WERI-Rb-1 (cell line): ENCODE measurements around the gene NUCB2.

Experiments
- DNase-seq: peaks from one replicate; pipeline ENCODE4 v3.0.0-alpha.2; 2020
- H3K27ac ChIP-seq: fragments of 250-450 bp; sonication (Bioruptor Pico); 2 replicates; pipeline ENCODE4 v1.5.1; 2020; ENCODE audit warnings: mild to moderate bottlenecking, moderate library complexity
- H3K27me3 ChIP-seq: fragments of 250-450 bp; sonication (Bioruptor Pico); 2 replicates; pipeline ENCODE4 v1.5.1; 2021; ENCODE audit warnings: mild to moderate bottlenecking, low read depth, moderate library complexity; ENCODE audit not compliant: insufficient read depth, severe bottlenecking
- H3K36me3 ChIP-seq: fragments of 250-450 bp; sonication (Bioruptor Pico); 2 replicates; pipeline ENCODE4 v1.5.1; 2020; ENCODE audit warnings: mild to moderate bottlenecking, moderate library complexity
- H3K4me3 ChIP-seq: 2 replicates; pipeline ENCODE4 v1.5.1; 2011; ENCODE audit warnings: low read depth, mild to moderate bottlenecking, control low read depth, low read length
- H3K9me3 ChIP-seq: fragments of 250-450 bp; sonication (Bioruptor Pico); 2 replicates; pipeline ENCODE4 v1.5.1; 2021; ENCODE audit warnings: mild to moderate bottlenecking, moderate library complexity; ENCODE audit not compliant: severe bottlenecking
- TF ChIP-seq, protein P1 (sequence below): IDR thresholded peaks from 2 replicates; pipeline ENCODE4 v1.5.1; 2011; ENCODE audit warnings: low read depth, mild to moderate bottlenecking, control low read depth, inconsistent platforms, low read length

NUCB2 gene

DNA sequence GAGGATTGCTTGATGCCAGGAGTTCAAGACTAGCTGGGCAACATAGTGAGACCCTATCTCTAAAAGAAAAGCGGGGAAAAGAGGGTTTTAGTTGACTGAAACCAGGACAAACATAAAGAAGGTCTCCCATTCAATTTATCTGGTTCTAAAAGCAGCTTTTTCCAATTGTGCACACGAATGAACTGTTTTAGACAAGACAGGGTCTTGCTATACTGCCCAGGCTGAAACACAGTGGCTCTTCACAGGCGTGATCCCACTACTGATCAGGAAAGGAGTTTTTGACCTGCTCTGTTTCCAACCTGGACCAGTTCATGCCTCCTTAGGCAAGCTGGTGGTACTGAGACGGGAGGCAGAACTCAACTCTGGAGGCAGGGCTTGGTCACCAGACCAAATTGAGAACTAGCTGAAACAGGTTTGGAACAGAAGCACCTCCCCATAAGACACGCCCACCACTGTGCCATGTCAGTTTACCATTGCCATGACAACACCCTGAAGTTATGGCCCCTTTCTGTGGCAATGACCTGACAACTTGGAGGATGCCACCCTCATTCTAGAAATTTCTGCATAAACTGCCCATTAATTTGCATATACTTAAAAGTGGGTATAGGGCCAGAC lies 2.8 kb upstream of the NUCB2 start:
- H3K27ac ChIP-seq, result no peak overlapping the region
- DNase-seq, result no peak
- no peaks in the 10 kb centered on the region for H3K36me3 ChIP-seq
- no peaks in the 10 kb centered on the region for H3K27me3 ChIP-seq
- no peaks in the 10 kb centered on the region for H3K9me3 ChIP-seq
- TF ChIP-seq, protein P1, sequence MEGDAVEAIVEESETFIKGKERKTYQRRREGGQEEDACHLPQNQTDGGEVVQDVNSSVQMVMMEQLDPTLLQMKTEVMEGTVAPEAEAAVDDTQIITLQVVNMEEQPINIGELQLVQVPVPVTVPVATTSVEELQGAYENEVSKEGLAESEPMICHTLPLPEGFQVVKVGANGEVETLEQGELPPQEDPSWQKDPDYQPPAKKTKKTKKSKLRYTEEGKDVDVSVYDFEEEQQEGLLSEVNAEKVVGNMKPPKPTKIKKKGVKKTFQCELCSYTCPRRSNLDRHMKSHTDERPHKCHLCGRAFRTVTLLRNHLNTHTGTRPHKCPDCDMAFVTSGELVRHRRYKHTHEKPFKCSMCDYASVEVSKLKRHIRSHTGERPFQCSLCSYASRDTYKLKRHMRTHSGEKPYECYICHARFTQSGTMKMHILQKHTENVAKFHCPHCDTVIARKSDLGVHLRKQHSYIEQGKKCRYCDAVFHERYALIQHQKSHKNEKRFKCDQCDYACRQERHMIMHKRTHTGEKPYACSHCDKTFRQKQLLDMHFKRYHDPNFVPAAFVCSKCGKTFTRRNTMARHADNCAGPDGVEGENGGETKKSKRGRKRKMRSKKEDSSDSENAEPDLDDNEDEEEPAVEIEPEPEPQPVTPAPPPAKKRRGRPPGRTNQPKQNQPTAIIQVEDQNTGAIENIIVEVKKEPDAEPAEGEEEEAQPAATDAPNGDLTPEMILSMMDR, result no peak
- no peak overlapping the region for H3K4me3 ChIP-seq

DNA sequence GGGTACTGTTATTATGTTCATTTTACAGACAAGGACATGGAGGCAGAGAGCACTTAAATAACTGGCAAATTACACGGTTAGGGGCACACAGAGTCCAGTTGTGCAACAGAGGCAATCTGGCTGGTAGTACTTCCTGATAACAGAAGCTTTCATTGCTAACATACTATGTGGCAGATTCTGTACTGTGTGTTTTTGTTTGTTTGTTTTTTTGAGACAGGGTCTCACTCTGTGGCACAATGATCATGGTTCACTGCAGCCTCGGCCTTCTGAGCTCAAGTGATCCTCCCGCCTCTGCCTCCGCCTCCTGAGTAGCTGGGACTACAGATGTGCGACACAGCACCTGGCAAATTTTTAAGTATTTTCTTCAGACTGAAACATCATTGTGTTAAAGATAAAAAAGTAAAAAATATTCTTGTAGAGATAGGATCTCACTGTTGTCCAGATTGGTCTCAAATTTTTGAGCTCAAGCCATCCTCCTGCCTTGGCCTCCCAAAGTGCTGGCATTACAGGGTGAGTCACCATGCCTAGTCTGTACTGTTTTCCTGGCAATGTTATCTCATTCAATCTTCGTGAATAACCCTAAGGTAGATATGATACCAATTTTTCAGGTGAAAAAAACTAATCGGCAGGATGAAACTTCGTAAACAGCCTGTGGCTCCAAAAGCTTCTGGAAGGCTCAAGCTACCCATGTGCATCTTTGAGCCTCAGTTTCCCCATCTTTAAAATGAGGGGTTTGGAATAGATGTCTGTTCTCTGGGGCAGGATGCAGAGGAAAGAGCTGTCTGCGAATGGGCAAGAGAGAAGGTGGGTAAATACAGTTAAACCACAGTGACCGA lies 921 bp upstream of the NUCB2 start:
- TF ChIP-seq, protein P1, result no peak
- Histone ChIP-seq H3K36me3 (no peaks in the 10 kb centered on the region), H3K4me3 (peak overlapping the region; percentile 62), H3K27ac (peak overlapping the region; percentile 97), H3K27me3 (no peaks in the 10 kb centered on the region), H3K9me3 (no peaks in the 10 kb centered on the region)
- no peak for DNase-seq

DNA sequence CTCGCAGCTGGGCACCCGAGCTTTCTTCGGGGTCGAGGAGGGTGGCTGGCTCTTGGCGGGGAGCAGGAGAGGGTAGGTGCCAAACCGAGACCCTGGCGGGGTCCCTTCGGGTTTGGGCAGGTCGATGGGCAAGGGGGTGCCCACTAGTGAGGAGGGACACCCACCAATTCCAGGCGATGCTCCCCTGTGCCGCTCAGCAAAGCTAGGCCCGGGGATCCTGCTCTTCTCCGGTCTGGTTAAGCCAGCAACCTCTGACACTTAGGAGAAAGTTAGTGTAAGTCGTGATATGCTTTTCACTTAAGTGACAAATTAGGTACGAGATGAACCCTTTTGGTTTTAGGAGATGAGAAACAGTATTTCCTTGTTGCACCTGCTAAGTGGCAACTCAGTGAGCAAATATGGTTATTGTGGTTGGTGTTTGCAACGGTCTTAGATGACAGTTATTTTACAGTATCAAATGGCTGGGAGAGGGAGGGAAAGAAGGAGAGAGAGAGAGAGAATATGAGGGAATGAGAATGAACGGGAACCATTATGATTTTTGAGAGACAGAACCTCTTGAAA lies 565 bp downstream of the NUCB2 start:
- H3K36me3 ChIP-seq, result no peaks in the 10 kb centered on the region
- DNase-seq, result no peak
- H3K4me3 ChIP-seq, result peak overlapping the region; percentile 62
- peak overlapping the region; percentile 97 for H3K27ac ChIP-seq
- H3K9me3 ChIP-seq, result no peaks in the 10 kb centered on the region
- H3K27me3 ChIP-seq, result no peaks in the 10 kb centered on the region
- TF ChIP-seq, protein P1, result no peak

DNA sequence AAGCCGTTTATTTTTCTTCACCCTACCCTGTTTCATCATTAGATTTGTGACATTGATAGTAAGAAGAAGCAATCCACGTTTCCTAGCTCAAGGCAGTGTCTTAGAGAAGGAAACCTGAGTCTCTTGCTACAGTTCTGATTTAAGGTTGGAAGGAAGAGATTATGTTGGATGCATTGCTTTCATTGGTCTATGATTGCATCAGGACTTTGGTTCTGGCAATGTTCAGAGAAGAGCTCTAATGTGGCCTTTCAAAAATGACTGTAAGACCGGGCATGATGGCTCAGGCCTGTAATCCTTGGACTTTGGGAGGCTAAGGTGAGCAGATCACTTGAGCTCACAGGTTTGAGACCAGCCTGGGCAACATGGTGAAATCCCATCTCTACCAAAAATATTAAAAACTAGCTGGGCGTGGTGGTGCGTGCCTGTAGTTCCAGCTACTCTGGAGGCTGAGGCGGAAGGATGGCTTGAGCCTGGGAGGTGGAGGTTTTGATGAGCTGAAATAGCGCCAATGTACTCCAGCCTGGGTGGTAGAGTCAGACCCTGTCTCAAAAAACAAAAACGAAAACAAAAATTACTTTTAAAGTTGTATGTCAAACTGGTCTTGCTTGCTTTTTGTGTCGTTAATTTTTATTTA lies 4.1 kb downstream of the NUCB2 start:
- TF ChIP-seq, protein P1, result no peak
- no peak overlapping the region for H3K4me3 ChIP-seq
- no peaks in the 10 kb centered on the region for H3K9me3 ChIP-seq
- peaks cover 6% of the 10 kb centered on the region; the same call in 1 of the 2 replicates for H3K36me3 ChIP-seq
- H3K27ac ChIP-seq, result no peak overlapping the region
- DNase-seq, result no peak
- no peaks in the 10 kb centered on the region for H3K27me3 ChIP-seq

DNA sequence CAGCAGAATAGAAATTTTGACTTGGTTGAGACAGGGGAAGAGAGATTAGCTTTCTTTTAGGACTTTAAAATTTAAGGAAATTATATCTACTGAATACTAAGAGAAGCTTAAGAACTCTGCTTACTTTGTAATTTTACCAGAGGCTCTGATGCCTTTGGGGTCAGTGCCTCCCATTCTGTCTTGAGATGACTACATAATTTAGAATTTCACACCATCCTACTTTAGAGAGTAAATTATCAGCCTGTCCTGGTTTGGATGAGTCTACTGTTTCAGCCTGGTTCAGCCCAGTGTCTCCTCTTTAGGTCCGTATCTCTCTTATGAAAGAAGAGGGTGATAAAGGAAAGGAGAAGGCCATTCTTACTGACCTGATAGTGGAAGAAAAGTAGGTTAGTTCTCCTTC lies 9.8 kb downstream of the NUCB2 start:
- no peak overlapping the region for H3K27ac ChIP-seq
- DNase-seq, result no peak
- H3K4me3 ChIP-seq, result no peak overlapping the region
- H3K36me3 ChIP-seq, result peaks cover 24% of the 10 kb centered on the region
- no peaks in the 10 kb centered on the region for H3K9me3 ChIP-seq
- H3K27me3 ChIP-seq, result no peaks in the 10 kb centered on the region
- TF ChIP-seq, protein P1, result no peak
